GM12892 (cell line): ENCODE results near the gene TM2D1.
"Not testable (repeated sequence)": the region's sequence is repeated elsewhere in the genome, so short reads cannot be mapped to it uniquely, and the experiment has no call there.

Experiments used
- POLR2A ChIP-seq: IDR thresholded peaks from 2 replicates; pipeline ENCODE4 v1.6.1; 2011; ENCODE audit warnings: low read depth, low read length, control low read depth
- POLR2AphosphoS5 ChIP-seq: IDR thresholded peaks from 2 replicates; pipeline ENCODE4 v1.6.1; 2011; ENCODE audit warnings: low read depth, low read length, control low read depth

- TF ChIP-seq POLR2AphosphoS5, POLR2A: not testable (repeated sequence)
Measured at GRCh38 chr1:61676881-61677280, 48.1 kb downstream of the TM2D1 start.
